GM12878 (cell line): ENCODE data around the gene CCDC170.

Source experiments
- CTCF ChIP-seq, 3 experiments: IDR thresholded peaks in 2 of 3; conservative IDR thresholded peaks in 1 of 3; 2 replicates each; pipeline ENCODE4 v1.5.1; 2011; ENCODE audit warnings: low read depth in 3 of 3, low read length in 3 of 3, mild to moderate bottlenecking in 3 of 3, control low read depth in 2 of 3, moderate library complexity in 2 of 3, inconsistent platforms in 1 of 3, mixed read lengths in 1 of 3; ENCODE audit not compliant: control insufficient read depth in 2 of 3, insufficient read depth in 1 of 3; ENCODE audit errors: extremely low read depth in 1 of 3
- HDAC2 ChIP-seq: fragments of 200-600 bp; sonication (generic); IDR thresholded peaks from 2 replicates; pipeline ENCODE4 v1.6.1; 2017
- SPI1 ChIP-seq: IDR thresholded peaks from 2 replicates; pipeline ENCODE4 v1.6.1; 2011; ENCODE audit warnings: low read depth, mild to moderate bottlenecking, low read length, moderate library complexity, borderline replicate concordance; ENCODE audit not compliant: insufficient read depth

GRCh38 chr6:151482290-151482689, 11.5 kb upstream of the CCDC170 start:
- TF ChIP-seq HDAC2 (no peak), SPI1 (no peak), CTCF (IDR thresholded peaks at IDR 0.05 in 2 of 3, conservative IDR thresholded peaks at IDR 0.05 in 1 of 3; ENCODE audit: control insufficient read depth in 2 of 3, extremely low read depth in 1 of 3, insufficient read depth in 1 of 3, low read depth in 3 of 3, low read length in 3 of 3) (no peak)
